Spleen (tissue), 11 donors: ENCODE measurements around the gene RAB33B. TPM values are rescaled to one million over a fixed set of nuclear protein-coding genes. Genes with fewer than 3 reads are reported as not detected.
A peak's percentile ranks its signal among the peaks of the same experiment; 100 is the strongest.

Experiments
- DNase-seq: peaks from one replicate; pipeline ENCODE4 v3.0.0-alpha.2; 2020
- H3K27ac ChIP-seq, 8 donors: fragments of 200-600 bp; sonication (generic) in 7 of 8; 1 replicate in 4 of 8; 2 replicates in 4 of 8; pipeline versions ENCODE4 v1.5.0 to v1.8.0; 2016 to 2021; ENCODE audit warnings: inconsistent platforms in 4 of 8, mild to moderate bottlenecking in 4 of 8, moderate library complexity in 1 of 8
- H3K27me3 ChIP-seq, 7 donors: fragments of 200-600 bp; sonication (generic) in 6 of 7; replicated peaks in 1 of 7; 1 replicate in 4 of 7; 2 replicates in 3 of 7; pipeline versions ENCODE4 v1.5.0 to v1.8.0; 2016 to 2021; ENCODE audit warnings: inconsistent platforms in 3 of 7, mild to moderate bottlenecking in 1 of 7
- H3K36me3 ChIP-seq, 6 donors: fragments of 200-600 bp; sonication (generic) in 5 of 6; 1 replicate in 4 of 6; 2 replicates in 2 of 6; pipeline versions ENCODE4 v1.5.0 to v1.8.0; 2016 to 2021; ENCODE audit warnings: inconsistent platforms in 2 of 6
- H3K4me1 ChIP-seq, 6 donors: fragments of 200-600 bp; sonication (generic) in 5 of 6; 1 replicate in 3 of 6; 2 replicates in 3 of 6; pipeline versions ENCODE4 v1.5.0 to v1.8.0; 2016 to 2021; ENCODE audit warnings: inconsistent platforms in 3 of 6
- H3K4me3 ChIP-seq, 8 donors: fragments of 200-600 bp; sonication (generic) in 7 of 8; 1 replicate in 4 of 8; 2 replicates in 4 of 8; pipeline versions ENCODE4 v1.5.0 to v1.8.0; 2016 to 2021; ENCODE audit warnings: inconsistent platforms in 4 of 8, mild to moderate bottlenecking in 4 of 8, moderate library complexity in 2 of 8
- H3K9me3 ChIP-seq, 8 donors: fragments of 200-600 bp; sonication (generic) in 7 of 8; 1 replicate in 4 of 8; 2 replicates in 4 of 8; pipeline versions ENCODE4 v1.5.0 to v1.8.0; 2016 to 2021; ENCODE audit warnings: inconsistent platforms in 4 of 8
- CTCF ChIP-seq, 11 experiments: fragments of 200-600 bp in 7 of 11; fragments of 450-650 bp in 4 of 11; sonication (generic) in 4 of 11; IDR thresholded peaks in 8 of 11; conservative IDR thresholded peaks in 3 of 11; 1 replicate in 7 of 11; 2 replicates in 4 of 11; pipeline versions ENCODE4 v1.4.0 to v1.8.0; 2016 to 2021; ENCODE audit warnings: antibody characterized with exemption in 11 of 11, inconsistent platforms in 4 of 11, mild to moderate bottlenecking in 1 of 11
- POLR2A ChIP-seq, 3 donors: fragments of 450-650 bp; IDR thresholded peaks; one replicate each; pipeline ENCODE4 v1.5.1; 2017; ENCODE audit warnings: antibody characterized with exemption in 3 of 3, mild to moderate bottlenecking in 1 of 3
- POLR2AphosphoS5 ChIP-seq, 3 donors: sonication (generic); formaldehyde crosslinking; IDR thresholded peaks; one replicate each; pipeline ENCODE4 v1.5.1; 2017; ENCODE audit warnings: antibody characterized with exemption in 3 of 3
- WGBS, 5 donors: extraction: QIAGEN DNeasy Blood & Tissue Kit in 3 of 5; methylation state at CpG; one replicate each; pipeline versions ENCODE4 v1.1.5 to v1.1.7; 2013 to 2018; 5-methylcytosine and 5-hydroxymethylcytosine counted together
- intact Hi-C: fragments of 100-400 bp; cut with DNase I; formaldehyde crosslinking; loops from one replicate; pipeline ENCODE4 v1.15.0; 2023; ENCODE audit warnings: low total_unique reads
- polyA plus RNA-seq, 3 donors: library from polyadenylated mRNA; stranded (reverse); fragments of 200-250 nt; gene quantifications; one replicate each; pipeline ENCODE4 v1.2.1, GENCODE V29; 2013
- total RNA-seq, 7 donors: library from RNA; depleted of rRNA in 3 of 7; stranded (reverse); fragments of >200 nt in 3 of 7; fragmentation: NEBNext Ultra II Directional in 4 of 7; extraction: Animal tissue kit (Norgen Biotek cat#: 25700) in 4 of 7; gene quantifications; one replicate each; pipeline versions ENCODE4 v1.1.0 to v1.2.1, GENCODE V29; 2016 to 2021
- donor health status: healthy with polysubstance abuse.
- donor health status: DM: no; HTN: no; CAD: no; lungs with moderate emphysema.
- donor health status: DM: no; HTN: no; CAD: no.
- donor health status: Bipolar disorder and iron deficiency.
- donor health status: healthy.
- donor health status: DM: no; HTN: no; CAD: no.
- donor health status: DM: yes; HTN: yes; CAD: no.

RAB33B gene
- total and polyA plus RNA-seq, 10 donors: 3.3 to 12.4 (median 9.0) TPM

- intact Hi-C loops: no loop called here
- TF ChIP-seq CTCF (IDR thresholded peaks at IDR 0.05 in 8 of 11, conservative IDR thresholded peaks at IDR 0.05 in 3 of 11) (no peak), POLR2AphosphoS5 (IDR thresholded peaks at IDR 0.05) (no peak), POLR2A (IDR thresholded peaks at IDR 0.05) (no peak)
- Histone ChIP-seq H3K27me3 (no peaks in the 10 kb centered on the region), H3K9me3 (no peaks in the 10 kb centered on the region), H3K36me3 (peaks cover 0 to 37% (median 0%) of the 10 kb centered on the region in 6 donors), H3K4me1 (peaks cover 0 to 4% (median 0%) of the 10 kb centered on the region in 6 donors), H3K27ac (no peak overlapping the region), H3K4me3 (no peak overlapping the region)
- no peak for DNase-seq
These were observed 49.8 kb downstream of the RAB33B start for GRCh38 chr4:139503622-139504166.

- no peak overlapping the region for H3K4me3 ChIP-seq
- H3K9me3 ChIP-seq: no peaks in the 10 kb centered on the region
- peaks cover 0 to 4% (median 0%) of the 10 kb centered on the region in 6 donors for H3K4me1 ChIP-seq
- peaks cover 0 to 68% (median 27%) of the 10 kb centered on the region in 6 donors for H3K36me3 ChIP-seq
- H3K27me3 ChIP-seq: no peaks in the 10 kb centered on the region
- TF ChIP-seq POLR2AphosphoS5 (IDR thresholded peaks at IDR 0.05) (no peak), CTCF (IDR thresholded peaks at IDR 0.05 in 8 of 11, conservative IDR thresholded peaks at IDR 0.05 in 3 of 11) (no peak), POLR2A (IDR thresholded peaks at IDR 0.05) (no peak)
- intact Hi-C loops: no loop called here
- no peak for DNase-seq
- 79 to 91% (median 84%) methylated on average over 9 of the region's 9 CpGs for whole genome bisulfite sequencing, 5 donors
- H3K27ac ChIP-seq: no peak overlapping the region
These were observed 52.9 kb downstream of the RAB33B start for GRCh38 chr4:139506774-139507173.

GRCh38 chr4:139508581-139509237 lies 54.8 kb downstream of the RAB33B start:
- 74 to 87% (median 79%) methylated on average over 11 of the region's 11 CpGs for WGBS, 5 donors
- intact Hi-C loops: no loop called here
- Histone ChIP-seq H3K9me3 (no peaks in the 10 kb centered on the region), H3K27ac (no peak overlapping the region), H3K27me3 (no peaks in the 10 kb centered on the region), H3K4me1 (no peaks in the 10 kb centered on the region), H3K4me3 (no peak overlapping the region), H3K36me3 (peaks cover 0 to 83% (median 33%) of the 10 kb centered on the region in 6 donors)
- DNase-seq: no peak
- TF ChIP-seq POLR2A (IDR thresholded peaks at IDR 0.05) (no peak), POLR2AphosphoS5 (IDR thresholded peaks at IDR 0.05) (no peak), CTCF (IDR thresholded peaks at IDR 0.05 in 8 of 11, conservative IDR thresholded peaks at IDR 0.05 in 3 of 11) (no peak)

GRCh38 chr4:139509727-139510410 lies 55.9 kb downstream of the RAB33B start:
- DNase-seq: no peak

More at GRCh38 chr4:139509727-139510410, 55.9 kb downstream of the RAB33B start:
- Histone ChIP-seq H3K4me3 (no peak overlapping the region), H3K27ac (no peak overlapping the region), H3K27me3 (no peaks in the 10 kb centered on the region), H3K9me3 (no peaks in the 10 kb centered on the region), H3K4me1 (no peaks in the 10 kb centered on the region), H3K36me3 (peaks cover 0 to 90% (median 34%) of the 10 kb centered on the region in 6 donors)
- no peak for TF ChIP-seq POLR2AphosphoS5 (IDR thresholded peaks at IDR 0.05)
- peak in 4 of 11 experiments; percentile 10 to 38 (median 30) for TF ChIP-seq CTCF (IDR thresholded peaks at IDR 0.05 in 8 of 11, conservative IDR thresholded peaks at IDR 0.05 in 3 of 11)
- intact Hi-C loops: no loop called here
- 83 to 90% (median 88%) methylated on average over 6 of the region's 6 CpGs for WGBS, 5 donors
